GM12873 (cell line): ENCODE data around the gene CDH4.

ENCODE experiments used
- CTCF ChIP-seq: IDR thresholded peaks from 2 replicates; pipeline ENCODE4 v1.5.1; 2012; ENCODE audit warnings: low read depth, mild to moderate bottlenecking, moderate library complexity, low read length, control low read depth; ENCODE audit not compliant: insufficient read depth; ENCODE audit errors: missing control alignments

CDH4 gene

GRCh38 chr20:61722146-61722678 is 470.2 kb downstream of the CDH4 start:
- TF ChIP-seq CTCF, result no peak

- no peak for TF ChIP-seq CTCF
Observed at GRCh38 chr20:61723529-61724257, 471.6 kb downstream of the CDH4 start.

DNA sequence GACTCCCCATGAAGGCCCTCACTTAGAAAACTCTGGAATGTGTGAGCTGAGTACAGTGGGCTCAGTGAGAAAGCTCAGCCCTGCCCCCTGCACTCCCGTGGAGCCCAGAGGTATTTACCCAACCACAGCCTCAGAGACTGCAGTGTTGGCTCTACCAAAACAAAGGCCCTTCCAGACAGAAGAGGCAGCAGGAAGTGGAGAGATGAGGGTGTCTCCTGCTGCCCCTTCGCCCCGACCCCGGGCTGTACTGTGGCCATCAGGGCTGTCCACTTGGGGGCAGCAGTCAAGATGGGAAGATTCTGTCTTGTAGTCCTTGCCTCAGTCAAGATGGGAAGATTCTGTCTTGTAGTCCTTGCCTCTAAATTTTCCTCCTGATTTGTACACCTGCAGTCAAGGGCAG is 472.3 kb downstream of the CDH4 start:
- TF ChIP-seq CTCF, result no peak

DNA sequence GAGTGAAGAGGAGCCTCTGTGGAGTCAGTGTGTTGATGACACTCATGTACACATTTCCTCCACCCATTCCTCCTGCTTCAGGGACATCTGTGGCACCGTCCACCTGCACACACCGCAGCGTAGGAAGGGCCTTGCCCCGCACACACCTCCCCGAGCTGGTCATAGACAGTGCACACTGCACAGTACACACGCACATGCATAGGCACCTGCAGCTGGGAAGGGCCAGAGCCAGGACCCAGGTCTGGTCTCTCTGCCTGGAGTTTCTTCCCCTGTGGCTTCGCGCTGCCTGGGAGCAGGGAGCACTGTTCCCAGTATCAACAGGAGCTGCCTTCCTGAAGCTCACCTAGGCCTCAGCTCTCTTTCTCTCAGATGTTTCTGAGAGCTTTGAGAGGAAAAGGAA is 473.1 kb downstream of the CDH4 start:
- no peak for TF ChIP-seq CTCF

DNA sequence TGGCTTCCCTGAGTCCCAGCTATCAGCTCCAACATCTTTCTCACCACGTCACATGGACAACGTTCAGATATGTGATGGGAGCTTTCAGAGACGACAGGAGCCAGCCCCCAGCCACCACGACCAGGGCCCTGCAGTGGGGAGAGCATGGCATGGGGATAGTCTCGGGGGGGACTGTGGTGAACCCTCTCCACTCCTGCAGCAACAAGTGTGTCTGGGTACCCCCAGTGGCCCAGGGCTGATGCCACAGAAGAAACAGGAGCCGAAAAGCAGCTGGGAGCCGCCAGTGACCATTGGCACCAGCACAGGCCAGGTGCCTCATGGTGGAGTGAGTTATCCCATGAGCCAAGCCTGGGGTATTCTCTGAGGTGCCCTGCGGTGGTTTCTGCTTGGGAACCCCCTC is 473.9 kb downstream of the CDH4 start:
- no peak for TF ChIP-seq CTCF

- no peak for TF ChIP-seq CTCF
Observed at GRCh38 chr20:61726979-61727378, 474.9 kb downstream of the CDH4 start.

GRCh38 chr20:61727761-61728160 is 475.7 kb downstream of the CDH4 start:
- no peak for TF ChIP-seq CTCF

- TF ChIP-seq CTCF, result no peak
Observed at GRCh38 chr20:61728326-61728725, 476.3 kb downstream of the CDH4 start.
